HUES48 (cell line): ENCODE measurements around the gene DDX54.
"Not testable (repeated sequence)": the region's sequence is repeated elsewhere in the genome, so short reads cannot be mapped to it uniquely, and the experiment has no call there.

ENCODE experiments used
- H3K27ac ChIP-seq: one replicate; pipeline ENCODE4 v1.7.0; 2013; ENCODE audit warnings: low read depth, low read length, inconsistent platforms
- H3K27me3 ChIP-seq: 2 replicates; pipeline ENCODE4 v1.6.1; 2013; ENCODE audit warnings: mild to moderate bottlenecking, low read length; ENCODE audit not compliant: control insufficient read depth, insufficient read depth
- H3K36me3 ChIP-seq: 2 replicates; pipeline ENCODE4 v1.6.1; 2013; ENCODE audit warnings: low read length; ENCODE audit not compliant: control insufficient read depth, insufficient read depth
- H3K4me1 ChIP-seq: 2 replicates; pipeline ENCODE4 v1.6.1; 2013; ENCODE audit warnings: mild to moderate bottlenecking, low read length; ENCODE audit not compliant: control insufficient read depth, insufficient read depth
- H3K4me3 ChIP-seq: 2 replicates; pipeline ENCODE4 v1.5.1; 2013; ENCODE audit warnings: mild to moderate bottlenecking, low read depth, low read length
- H3K9ac ChIP-seq: 2 replicates; pipeline ENCODE4 v1.6.1; 2013; ENCODE audit warnings: mild to moderate bottlenecking, low read depth, low read length, moderate library complexity
- H3K9me3 ChIP-seq: 2 replicates; pipeline ENCODE4 v1.6.1; 2013; ENCODE audit warnings: low read length; ENCODE audit not compliant: control insufficient read depth, insufficient read depth

The DDX54 gene

GRCh38 chr12:113211160-113211559, 25.9 kb upstream of the DDX54 start:
- Histone ChIP-seq H3K4me3 (no peak overlapping the region), H3K9ac (no peak overlapping the region), H3K4me1 (0 out of 2 replicates have a peak, but pooled peaks cover 3% of the 10 kb centered on the region), H3K9me3 (no peaks in the 10 kb centered on the region), H3K27me3 (no peaks in the 10 kb centered on the region), H3K27ac (no peak overlapping the region), H3K36me3 (no peaks in the 10 kb centered on the region)

GRCh38 chr12:113208041-113208934, 23.0 kb upstream of the DDX54 start:
- Histone ChIP-seq H3K4me1 (0 out of 2 replicates have a peak, but pooled peaks cover 3% of the 10 kb centered on the region), H3K4me3 (no peak overlapping the region), H3K9me3 (no peaks in the 10 kb centered on the region), H3K9ac (no peak overlapping the region), H3K36me3 (no peaks in the 10 kb centered on the region), H3K27me3 (no peaks in the 10 kb centered on the region), H3K27ac (no peak overlapping the region)

GRCh38 chr12:113207613-113208040, 22.3 kb upstream of the DDX54 start:
- no peaks in the 10 kb centered on the region for H3K27me3 ChIP-seq
- 0 out of 2 replicates have a peak, but pooled peaks cover 3% of the 10 kb centered on the region for H3K4me1 ChIP-seq
- no peaks in the 10 kb centered on the region for H3K36me3 ChIP-seq
- no peak overlapping the region for H3K27ac ChIP-seq
- no peak overlapping the region for H3K9ac ChIP-seq
- H3K9me3 ChIP-seq, result no peaks in the 10 kb centered on the region
- no peak overlapping the region for H3K4me3 ChIP-seq

- H3K4me3 ChIP-seq, H3K9ac ChIP-seq, H3K36me3 ChIP-seq, H3K27me3 ChIP-seq, H3K27ac ChIP-seq, H3K9me3 ChIP-seq, H3K4me1 ChIP-seq: not testable (repeated sequence)
Observed at GRCh38 chr12:113206802-113207201, 21.5 kb upstream of the DDX54 start.

GRCh38 chr12:113204804-113205203, 19.5 kb upstream of the DDX54 start:
- Histone ChIP-seq H3K9ac (no peak overlapping the region), H3K27me3 (no peaks in the 10 kb centered on the region), H3K36me3 (no peaks in the 10 kb centered on the region), H3K9me3 (no peaks in the 10 kb centered on the region), H3K4me1 (0 out of 2 replicates have a peak, but pooled peaks cover 3% of the 10 kb centered on the region), H3K4me3 (no peak overlapping the region), H3K27ac (no peak overlapping the region)

GRCh38 chr12:113203852-113204760, 18.8 kb upstream of the DDX54 start:
- Histone ChIP-seq H3K9ac (no peak overlapping the region), H3K4me3 (no peak overlapping the region), H3K27ac (no peak overlapping the region), H3K36me3 (no peaks in the 10 kb centered on the region), H3K9me3 (no peaks in the 10 kb centered on the region), H3K4me1 (0 out of 2 replicates have a peak, but pooled peaks cover 3% of the 10 kb centered on the region), H3K27me3 (no peaks in the 10 kb centered on the region)

- H3K27me3 ChIP-seq, result no peaks in the 10 kb centered on the region
- no peak overlapping the region for H3K27ac ChIP-seq
- H3K9ac ChIP-seq, result no peak overlapping the region
- no peaks in the 10 kb centered on the region for H3K4me1 ChIP-seq
- H3K9me3 ChIP-seq, result no peaks in the 10 kb centered on the region
- H3K36me3 ChIP-seq, result no peaks in the 10 kb centered on the region
- no peak overlapping the region for H3K4me3 ChIP-seq
Observed at GRCh38 chr12:113202300-113203075, 17.2 kb upstream of the DDX54 start.

- H3K27ac ChIP-seq, result no peak overlapping the region
- H3K4me1 ChIP-seq, result no peaks in the 10 kb centered on the region
Observed at GRCh38 chr12:113201187-113202177, 16.2 kb upstream of the DDX54 start.

GRCh38 chr12:113200021-113200797, 14.9 kb upstream of the DDX54 start:
- no peaks in the 10 kb centered on the region for H3K36me3 ChIP-seq
- no peaks in the 10 kb centered on the region for H3K4me1 ChIP-seq
- H3K9ac ChIP-seq, result no peak overlapping the region
- H3K4me3 ChIP-seq, result no peak overlapping the region
- H3K27me3 ChIP-seq, result no peaks in the 10 kb centered on the region
- no peak overlapping the region for H3K27ac ChIP-seq
- no peaks in the 10 kb centered on the region for H3K9me3 ChIP-seq

More at GRCh38 chr12:113201187-113202177, 16.2 kb upstream of the DDX54 start:
- Histone ChIP-seq H3K36me3 (no peaks in the 10 kb centered on the region), H3K9me3 (no peaks in the 10 kb centered on the region), H3K9ac (no peak overlapping the region), H3K4me3 (no peak overlapping the region), H3K27me3 (no peaks in the 10 kb centered on the region)
